GM18519 (cell line): Measurements from ENCODE around the gene DCAF15.

Source experiments
- ATAC-seq: cut with Tn5 transposase; IDR thresholded peaks from one replicate; pipeline ENCODE4 v1.9.1; 2021; ENCODE audit warnings: mild to moderate bottlenecking, moderate library complexity; ENCODE audit not compliant: unreplicated experiment, low FRiP score

Gene DCAF15

GRCh38 chr19:14006085-14006765 lies 53.9 kb downstream of the DCAF15 start, which contains the start of gene RFX1:
Gene RFX1, minus strand, starts transcription at chr19:14006320. Its CDS starts 12,477 bp downstream, at chr19:13993843.
- peak; percentile 62 for ATAC-seq

- no peak for ATAC-seq
These were observed 54.7 kb downstream of the DCAF15 start for GRCh38 chr19:14006766-14007562.
